HuH-7 (cell line): ENCODE data around the gene SORCS1.

ENCODE experiments used
- DNase-seq: peaks from one replicate; pipeline ENCODE4 v3.0.0; 2011; ENCODE audit warnings: low spot score

Gene SORCS1

GRCh38 chr10:106661133-106661766 is 503.3 kb downstream of the SORCS1 start:
- no peak for DNase-seq

- DNase-seq = no peak
Observed at GRCh38 chr10:106660550-106660949, 504.0 kb downstream of the SORCS1 start.

- DNase-seq = no peak
Observed at GRCh38 chr10:106655636-106656035, 508.9 kb downstream of the SORCS1 start.

GRCh38 chr10:106655165-106655564 is 509.3 kb downstream of the SORCS1 start:
- DNase-seq = no peak

- DNase-seq = no peak
Observed at GRCh38 chr10:106652279-106652678, 512.2 kb downstream of the SORCS1 start.

- DNase-seq = no peak
Observed at GRCh38 chr10:106648534-106649481, 515.7 kb downstream of the SORCS1 start.

- no peak for DNase-seq
Observed at GRCh38 chr10:106643473-106643872, 521.0 kb downstream of the SORCS1 start.

GRCh38 chr10:106637873-106638272 is 526.6 kb downstream of the SORCS1 start:
- DNase-seq = no peak

- DNase-seq = no peak
Observed at GRCh38 chr10:106636766-106637491, 527.6 kb downstream of the SORCS1 start.

- DNase-seq = no peak
Observed at GRCh38 chr10:106635947-106636346, 528.6 kb downstream of the SORCS1 start.

- no peak for DNase-seq
Observed at GRCh38 chr10:106631016-106631702, 533.3 kb downstream of the SORCS1 start.

- DNase-seq = no peak
Observed at GRCh38 chr10:106626371-106626770, 538.1 kb downstream of the SORCS1 start.

GRCh38 chr10:106625751-106626150 is 538.8 kb downstream of the SORCS1 start:
- DNase-seq = no peak

GRCh38 chr10:106619346-106619745 is 545.2 kb downstream of the SORCS1 start:
- no peak for DNase-seq

GRCh38 chr10:106618646-106619045 is 545.9 kb downstream of the SORCS1 start:
- no peak for DNase-seq

GRCh38 chr10:106615081-106615480 is 549.4 kb downstream of the SORCS1 start:
- DNase-seq = no peak

GRCh38 chr10:106614293-106614692 is 550.2 kb downstream of the SORCS1 start:
- no peak for DNase-seq

- DNase-seq = no peak
Observed at GRCh38 chr10:106612381-106612780, 552.1 kb downstream of the SORCS1 start.

GRCh38 chr10:106609470-106610266 is 554.8 kb downstream of the SORCS1 start:
- no peak for DNase-seq

GRCh38 chr10:106608066-106608465 is 556.4 kb downstream of the SORCS1 start:
- no peak for DNase-seq

GRCh38 chr10:106595281-106595680 is 569.2 kb downstream of the SORCS1 start:
- no peak for DNase-seq
